DMS 273 treated with DMSO at 0.1 percent for 48 hours (cell line): ENCODE results near the gene LRRIQ4.

Experiments
- DNase-seq: peaks from one replicate; lab custom pipeline; 2025; lab: John Stamatoyannopoulos, UW

Gene LRRIQ4

DNA sequence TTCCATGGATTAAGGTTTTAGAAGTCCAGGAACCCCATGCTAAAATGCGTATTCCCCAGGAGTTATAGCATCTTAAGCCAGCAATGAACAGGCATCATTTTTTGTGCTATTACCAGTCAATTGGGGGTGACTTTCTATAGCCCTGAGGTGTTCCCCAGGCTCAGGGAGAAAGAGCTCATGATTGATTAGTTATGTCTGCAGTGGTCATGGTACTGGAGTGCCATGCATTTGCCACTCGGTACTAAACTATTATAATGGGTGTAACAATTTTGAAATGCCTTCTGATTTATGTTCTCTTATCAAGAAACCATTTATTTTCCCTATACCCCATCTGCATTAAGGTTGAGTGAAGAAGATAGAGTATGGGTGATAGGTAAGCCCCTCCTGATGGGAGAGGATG lies 45.1 kb downstream of the LRRIQ4 start:
- no peak for DNase-seq

DNA sequence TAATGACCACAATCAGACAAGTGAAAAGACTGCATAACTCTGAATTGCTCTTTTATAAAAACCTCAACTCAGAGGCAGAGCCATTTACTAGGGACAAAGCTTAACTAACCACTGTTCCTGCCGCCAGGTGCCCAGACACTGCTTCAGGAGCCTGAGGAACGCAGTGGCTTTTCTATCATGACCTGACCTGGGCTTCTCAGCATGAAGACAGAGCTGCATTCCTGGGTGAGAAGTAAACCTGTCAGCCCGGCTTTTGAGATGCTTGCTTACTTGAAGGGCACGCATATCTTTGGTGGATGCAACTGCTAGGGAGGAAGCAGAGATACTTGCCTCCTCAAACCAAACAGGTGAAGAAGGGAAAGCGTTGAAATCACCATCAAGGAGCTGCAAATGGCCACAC lies 49.2 kb downstream of the LRRIQ4 start:
- no peak for DNase-seq

DNA sequence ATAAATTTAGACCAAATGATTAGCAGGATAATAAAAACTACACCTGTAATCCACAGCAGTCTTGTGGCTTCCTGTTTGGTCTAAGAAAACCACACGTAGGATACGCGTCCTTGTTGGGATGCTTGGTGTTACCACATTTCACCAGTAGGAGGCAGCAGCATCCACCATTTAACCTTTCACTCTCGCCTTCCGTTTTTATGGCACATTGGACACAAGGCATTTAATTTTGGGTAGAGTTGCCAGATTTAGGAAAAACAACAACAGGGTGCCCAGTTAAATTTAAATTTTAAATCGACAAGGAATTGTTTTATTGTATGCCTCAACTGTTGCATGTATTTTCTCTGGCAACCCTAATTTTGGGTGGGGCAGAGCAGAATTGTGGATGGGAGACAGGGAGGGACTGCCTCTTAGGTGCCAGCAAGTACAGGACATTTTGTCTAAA lies 50.8 kb downstream of the LRRIQ4 start:
- no peak for DNase-seq

DNA sequence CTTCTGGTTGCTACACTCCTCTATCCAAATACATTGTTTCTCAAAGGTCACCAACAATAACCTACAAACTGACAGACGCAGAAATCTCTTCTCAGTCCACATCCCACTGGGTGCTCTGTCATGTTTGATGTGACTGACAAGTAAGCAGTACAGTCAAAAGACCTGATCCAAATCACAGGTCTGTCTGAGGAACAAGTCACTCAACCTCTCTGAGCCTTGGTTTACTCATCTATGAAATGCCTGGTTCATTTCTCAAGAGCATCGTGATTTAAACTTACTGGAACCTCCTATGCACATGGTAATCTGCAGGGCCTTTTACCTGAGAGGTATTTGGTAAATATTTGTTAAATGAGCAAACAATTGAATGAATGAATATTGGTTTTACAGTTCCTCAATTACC lies 51.6 kb downstream of the LRRIQ4 start:
- no peak for DNase-seq

DNA sequence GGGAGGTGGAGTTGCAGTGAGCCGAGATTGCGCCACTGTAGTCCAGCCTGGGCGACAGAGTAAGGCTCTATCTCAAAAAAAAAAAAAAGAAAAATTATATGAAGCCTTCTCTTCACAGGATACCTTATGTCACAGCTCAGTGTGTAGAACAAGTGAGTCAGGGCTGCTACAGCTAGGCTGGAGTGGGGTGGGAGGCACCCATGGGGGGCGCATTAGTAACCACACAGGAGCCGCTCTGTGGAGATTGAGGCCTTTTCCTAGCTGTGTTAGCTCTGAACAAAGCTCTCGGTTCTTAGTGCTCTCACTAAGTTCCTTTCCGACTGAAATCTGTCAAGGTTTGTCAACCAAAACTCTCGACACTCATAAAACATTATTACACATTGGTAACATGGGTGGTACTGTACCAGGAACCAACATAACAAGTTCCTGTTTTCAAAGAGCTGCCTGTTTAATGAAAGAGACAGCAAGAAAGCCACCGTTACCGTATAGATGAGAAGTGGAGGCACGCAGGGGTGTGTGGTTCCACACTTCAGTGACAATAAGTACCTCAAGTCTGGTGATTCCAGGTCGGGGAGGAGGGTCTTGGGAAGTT lies 52.6 kb downstream of the LRRIQ4 start:
- no peak for DNase-seq

DNA sequence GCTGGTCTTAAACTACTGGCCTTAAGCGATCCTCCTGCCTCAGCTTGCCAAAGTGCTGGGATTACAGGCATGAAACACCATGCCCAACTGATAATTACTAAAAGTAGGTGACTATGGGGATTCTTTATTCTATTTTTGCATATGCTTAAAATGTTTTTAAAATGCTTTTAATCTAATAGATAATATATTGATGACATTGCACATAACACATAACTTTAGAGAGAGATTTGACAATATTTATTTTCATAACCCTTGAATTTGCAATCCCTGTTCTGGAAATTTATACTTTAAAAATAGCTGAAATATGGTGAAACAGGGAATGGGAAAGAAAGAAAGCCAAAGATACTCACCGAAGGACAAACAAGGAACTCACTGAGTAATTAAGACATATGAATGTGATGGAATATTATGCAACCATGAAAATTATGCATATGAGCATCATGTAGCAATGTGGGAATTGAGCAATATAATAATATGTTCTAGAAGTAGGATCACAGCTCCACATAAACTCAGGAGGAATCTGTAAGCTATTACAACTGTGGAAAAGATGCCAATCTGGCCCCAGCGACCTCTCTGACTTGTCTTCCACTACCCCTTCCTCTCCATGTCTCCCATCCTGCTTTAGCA lies 55.0 kb downstream of the LRRIQ4 start:
- no peak for DNase-seq

DNA sequence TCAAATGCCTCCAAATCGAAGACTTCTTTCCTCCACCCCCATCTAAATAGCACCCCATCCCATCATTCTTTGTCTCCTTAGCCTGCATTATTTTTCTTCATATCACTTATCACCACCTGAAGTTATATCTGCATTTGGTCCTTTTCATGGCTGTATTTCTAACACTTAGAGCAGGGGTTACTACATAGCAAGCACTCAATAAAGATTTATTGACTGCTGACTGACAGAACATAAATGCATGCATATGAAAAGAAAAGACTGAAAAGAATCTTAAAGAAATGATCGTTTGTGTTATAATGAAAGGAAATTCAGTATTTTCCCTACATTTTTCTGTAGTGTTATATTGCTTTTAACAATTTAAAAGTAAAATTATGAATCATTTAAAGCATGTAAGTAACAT lies 55.7 kb downstream of the LRRIQ4 start:
- no peak for DNase-seq

DNA sequence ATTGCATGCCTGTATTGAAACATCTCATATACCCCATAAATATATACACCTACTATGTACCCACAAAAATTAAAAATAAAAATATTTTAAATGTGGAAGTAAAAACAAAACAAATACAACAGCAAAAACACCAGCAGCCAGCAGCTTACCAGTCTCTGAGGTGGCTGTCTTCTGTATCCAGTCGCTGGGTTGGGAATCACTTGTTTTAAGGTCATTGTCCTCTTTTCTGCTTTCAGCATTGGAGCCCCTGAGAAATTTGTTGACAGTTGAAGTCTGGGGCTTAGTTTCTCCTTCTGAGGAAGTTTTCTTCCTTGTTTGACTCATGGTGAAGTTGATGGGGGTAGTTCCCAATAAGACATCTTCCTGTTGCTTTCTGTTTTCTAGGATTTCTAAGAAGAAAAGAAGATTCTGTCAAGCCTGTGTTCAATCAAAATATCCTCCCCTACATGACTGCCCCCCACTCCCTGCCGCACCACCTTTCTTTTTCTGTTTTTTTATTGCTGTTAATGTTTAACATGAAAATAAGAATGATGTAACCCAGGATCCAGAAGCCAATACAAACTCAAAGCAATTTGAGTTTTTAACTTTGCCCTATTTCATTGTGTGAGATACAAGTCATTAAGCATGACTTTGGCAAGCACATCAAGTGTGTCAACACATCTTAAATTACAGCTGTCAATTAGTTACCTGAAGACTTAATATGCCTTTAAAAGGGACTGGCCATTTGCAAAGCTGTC lies 57.0 kb downstream of the LRRIQ4 start, which contains the start of gene LRRC31:
Gene LRRC31, minus strand, starts transcription at position 452 of the 737 bp plus-strand sequence. Its CDS starts 128 bp downstream, at position 324.
- DNase-seq = no peak

DNA sequence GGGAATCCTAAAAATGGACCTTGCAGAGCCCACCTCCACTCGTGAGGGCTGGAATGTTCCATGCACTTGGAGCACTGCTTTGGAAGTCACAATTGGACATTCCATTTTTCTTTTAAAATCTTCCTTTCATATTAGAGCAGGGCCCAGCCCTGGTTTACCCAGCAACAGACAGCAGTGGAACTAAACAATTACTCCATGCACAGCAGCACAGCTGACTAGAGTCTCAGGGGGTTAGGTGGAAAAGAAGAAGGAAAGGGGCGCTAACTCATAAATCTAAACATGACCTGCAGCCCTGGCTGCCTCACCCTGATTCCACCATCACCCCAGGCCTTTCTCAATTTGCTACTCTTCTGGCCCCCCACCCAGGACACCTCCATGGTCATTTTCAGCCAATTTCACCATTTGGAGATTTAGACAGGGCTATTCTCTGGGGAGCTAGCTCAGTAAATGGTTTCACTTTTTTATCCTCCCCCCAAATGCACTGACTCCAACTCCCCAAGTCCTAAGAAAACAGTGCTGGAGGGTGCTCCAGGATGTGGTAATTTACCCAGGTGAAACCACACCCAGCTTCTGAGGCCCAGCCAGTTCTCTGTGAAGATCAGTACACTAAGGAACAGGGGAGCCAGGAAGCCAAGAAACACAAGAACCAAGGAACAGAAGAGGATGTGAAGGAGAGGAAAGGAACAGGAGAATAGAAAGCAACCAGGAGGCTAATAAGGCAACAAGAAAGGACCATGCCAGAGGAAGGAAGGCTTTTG lies 58.6 kb downstream of the LRRIQ4 start:
- DNase-seq = no peak

DNA sequence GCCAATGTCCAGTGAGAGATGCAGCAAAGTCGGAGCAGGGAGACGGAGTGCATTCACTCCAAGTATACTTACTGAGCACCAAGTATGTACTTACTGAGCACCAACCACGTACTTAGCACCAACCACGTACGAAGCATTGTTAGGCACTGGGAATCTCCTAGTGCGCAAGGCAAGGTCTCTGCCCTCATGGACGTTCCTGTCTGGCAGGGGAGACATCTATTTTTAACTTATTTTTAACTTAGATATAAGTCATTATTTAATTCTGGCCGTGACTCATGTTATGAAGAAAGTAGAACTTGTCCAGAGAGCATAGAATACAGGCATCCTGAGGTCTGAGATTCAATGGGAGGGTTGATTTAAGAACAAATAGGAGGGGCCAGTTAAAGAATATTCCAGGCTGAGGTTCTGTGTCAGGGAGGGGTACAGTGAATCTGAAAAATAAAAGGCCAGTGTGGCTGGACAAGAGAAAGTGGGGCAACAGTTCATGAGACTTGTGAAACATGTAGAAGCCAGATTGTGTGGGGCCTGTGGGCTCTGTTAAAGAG lies 66.4 kb downstream of the LRRIQ4 start:
- no peak for DNase-seq

DNA sequence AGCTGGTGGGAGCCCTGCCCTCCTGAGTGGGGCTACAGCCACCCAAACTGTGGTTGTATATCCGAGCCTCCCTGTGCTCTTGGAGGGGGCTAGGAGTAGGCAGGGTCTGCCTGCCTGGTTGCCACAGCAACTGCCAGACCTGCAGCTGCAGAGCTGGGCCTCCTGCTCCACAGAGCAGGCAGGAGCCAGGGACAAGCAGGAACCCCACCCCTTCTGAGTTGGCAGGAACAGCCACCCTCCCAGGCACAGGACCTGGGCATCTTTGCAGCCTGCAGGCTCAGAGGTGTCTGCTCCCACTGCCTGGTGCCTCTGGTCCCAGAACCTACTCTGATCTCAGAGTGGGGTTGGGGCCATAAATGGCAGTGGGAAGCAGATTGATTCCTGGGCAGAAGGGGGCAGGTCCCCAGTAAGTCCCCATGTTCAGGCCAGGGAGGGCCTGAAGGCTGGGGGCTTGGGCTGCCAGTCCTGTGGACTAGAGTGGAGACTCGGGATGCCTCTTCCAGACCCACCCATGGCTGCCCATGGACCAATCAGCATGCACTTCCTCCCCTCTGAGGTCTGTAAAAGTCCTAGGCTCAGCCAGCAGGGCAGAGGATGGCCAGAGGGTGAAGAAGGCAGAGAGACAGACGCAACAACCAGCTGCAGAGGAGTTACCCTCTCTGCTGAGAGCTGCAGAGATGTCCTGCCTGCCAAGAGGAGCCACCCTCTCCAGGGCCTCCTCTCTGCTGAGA lies 67.3 kb downstream of the LRRIQ4 start:
- no peak for DNase-seq

DNA sequence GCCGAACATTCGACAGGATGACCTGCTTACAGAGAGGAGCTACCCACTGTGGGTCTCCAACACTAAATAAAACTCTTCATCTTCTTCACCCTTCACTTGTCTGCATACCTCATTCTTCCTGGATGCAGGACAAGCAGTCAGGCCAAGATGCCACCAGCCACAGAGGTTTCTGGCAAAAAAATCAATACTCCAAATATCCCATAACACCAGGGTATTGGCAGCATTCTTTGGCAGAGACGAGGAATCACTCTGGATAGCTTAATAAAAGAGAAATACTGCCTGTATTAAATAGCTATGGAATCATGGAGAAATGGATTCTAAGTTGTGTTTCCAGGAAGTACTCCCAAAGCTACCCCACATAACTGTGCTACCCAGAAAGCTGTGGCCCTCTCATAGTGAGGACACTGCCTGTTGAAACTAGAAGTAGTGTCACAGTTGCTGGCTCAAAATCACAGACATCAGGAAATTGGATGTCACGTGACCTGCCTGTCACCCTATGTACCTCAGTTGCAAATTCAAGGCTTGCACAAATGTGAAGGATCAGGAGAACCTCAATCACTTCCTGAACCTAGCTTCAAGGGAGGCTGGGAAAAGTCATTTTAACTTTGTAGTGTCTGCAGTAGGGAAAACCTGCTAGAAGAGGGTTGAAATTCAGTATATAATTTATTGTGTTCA lies 68.0 kb downstream of the LRRIQ4 start:
- no peak for DNase-seq

DNA sequence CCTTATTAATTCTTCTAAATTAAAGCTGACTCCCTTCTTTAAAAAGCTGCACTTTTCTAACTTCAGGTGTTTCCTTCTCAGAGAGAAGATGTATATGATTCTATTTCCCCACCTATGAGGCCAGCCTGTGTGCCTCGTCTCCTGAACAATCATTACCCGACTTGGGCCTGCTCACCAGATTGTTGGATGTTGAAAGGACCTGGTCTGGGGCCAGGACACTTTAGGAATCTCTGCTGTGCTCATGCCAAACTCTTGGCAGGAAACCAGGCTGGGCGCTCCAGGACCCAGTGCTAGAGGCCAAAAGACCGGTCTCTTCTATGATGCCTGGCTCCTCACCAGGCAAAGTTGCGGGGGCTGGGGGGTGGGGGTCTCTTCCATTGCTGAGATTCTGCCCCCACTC lies 74.0 kb downstream of the LRRIQ4 start:
- no peak for DNase-seq
